Large intestine (tissue), 3 donors: Measurements from ENCODE around the gene GFRA4. TPM values are rescaled to one million over a fixed set of nuclear protein-coding genes. Genes with fewer than 3 reads are reported as not detected.

ENCODE experiments used
- DNase-seq, 2 donors: peaks; one replicate each; pipeline versions ENCODE4 v3.0.0 to v3.0.0-alpha.2; 2013
- H3K27ac ChIP-seq: one replicate; pipeline ENCODE4 v1.5.1; 2013; ENCODE audit warnings: low read length
- H3K27me3 ChIP-seq: 2 replicates; pipeline ENCODE4 v1.6.1; 2013; ENCODE audit warnings: low read length; ENCODE audit not compliant: control insufficient read depth, insufficient read depth
- H3K36me3 ChIP-seq: 2 replicates; pipeline ENCODE4 v1.6.1; 2013; ENCODE audit warnings: low read length; ENCODE audit not compliant: control insufficient read depth, insufficient read depth
- H3K4me1 ChIP-seq: one replicate; pipeline ENCODE4 v1.6.1; 2013; ENCODE audit warnings: low read length; ENCODE audit not compliant: control insufficient read depth, insufficient read depth
- H3K4me3 ChIP-seq: one replicate; pipeline ENCODE4 v1.5.1; 2013; ENCODE audit warnings: low read length
- H3K9me3 ChIP-seq: one replicate; pipeline ENCODE4 v1.6.1; 2013; ENCODE audit warnings: mild to moderate bottlenecking, low read depth, low read length, moderate library complexity; ENCODE audit not compliant: control insufficient read depth
- WGBS: methylation state at CpG from one replicate; pipeline ENCODE4 v1.1.5; 2013; ENCODE audit warnings: low lambda C conversion rate; ENCODE audit not compliant: insufficient coverage; 5-methylcytosine and 5-hydroxymethylcytosine counted together
- polyA plus RNA-seq: library from polyadenylated mRNA; unstranded; fragments of 120-200 nt; gene quantifications from one replicate; pipeline ENCODE4 v1.2.1, GENCODE V29; 2013

GFRA4 gene
- polyA plus RNA-seq, 1 donor, result not detected

- Histone ChIP-seq H3K27me3 (peaks cover 17% of the 10 kb centered on the region), H3K36me3 (peaks cover 16% of the 10 kb centered on the region), H3K4me3 (no peak overlapping the region), H3K27ac (no peak overlapping the region), H3K9me3 (no peaks in the 10 kb centered on the region), H3K4me1 (no peaks in the 10 kb centered on the region)
- DNase-seq, result no peak
- no CpG with 5 or more reads among the region's 2 CpGs for WGBS
These were observed 9.3 kb downstream of the GFRA4 start for GRCh38 chr20:3653921-3654320.

DNA sequence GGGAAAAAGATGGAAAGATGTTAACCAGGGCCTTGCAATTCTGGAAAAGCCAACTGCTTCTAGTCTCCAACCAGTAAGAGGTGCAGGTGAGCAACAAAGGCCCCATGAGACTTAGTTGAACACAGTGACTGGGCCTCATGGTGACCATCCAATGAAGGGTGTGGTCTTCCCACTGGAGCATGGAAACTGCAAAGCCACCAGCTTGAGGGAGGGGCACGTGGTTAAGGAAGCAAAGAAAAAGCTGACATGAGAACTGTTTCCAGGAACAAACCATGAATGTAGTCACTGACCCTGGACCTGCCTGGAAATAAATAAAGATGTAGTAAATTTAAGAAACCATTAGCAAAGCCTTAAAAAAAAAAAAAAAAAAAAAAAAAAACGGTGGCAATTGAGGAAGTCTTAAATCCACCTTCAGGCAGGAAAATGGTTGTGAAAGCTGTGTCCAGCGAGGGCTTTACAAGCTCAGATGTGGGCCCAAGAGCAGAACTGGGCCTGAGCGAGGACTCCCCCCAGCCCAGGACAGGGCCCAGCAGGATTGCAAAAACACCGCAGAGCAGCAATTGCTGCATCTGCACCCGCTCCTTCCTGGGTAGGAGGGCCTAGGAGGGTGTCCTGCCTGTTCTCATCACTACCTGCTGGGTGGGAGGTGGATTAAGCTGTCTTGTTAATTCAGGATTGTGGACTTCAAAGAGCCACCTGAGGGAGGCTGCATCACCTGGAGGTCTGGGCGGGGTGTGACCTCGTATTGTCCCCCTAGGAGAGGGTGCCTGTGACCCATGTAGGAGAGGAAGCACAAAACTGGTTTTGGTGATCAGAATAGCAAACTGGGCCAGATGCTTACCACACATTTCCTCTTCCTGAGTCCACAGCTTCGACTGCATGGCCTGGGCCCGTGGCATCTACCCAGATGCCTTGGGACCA is 10.3 kb downstream of the GFRA4 start:
- WGBS, result 100% methylated on average over 1 of the region's 10 CpGs
- no peaks in the 10 kb centered on the region for H3K4me1 ChIP-seq

GRCh38 chr20:3652221-3652620 is 11.0 kb downstream of the GFRA4 start:
- no peaks in the 10 kb centered on the region for H3K4me1 ChIP-seq
- H3K27me3 ChIP-seq, result peaks cover 1% of the 10 kb centered on the region
- H3K27ac ChIP-seq, result no peak overlapping the region
- no peaks in the 10 kb centered on the region for H3K9me3 ChIP-seq
- no peak for DNase-seq
- no peak overlapping the region for H3K4me3 ChIP-seq
- peaks cover 23% of the 10 kb centered on the region for H3K36me3 ChIP-seq
- WGBS, result 88% methylated on average over 3 of the region's 9 CpGs

More for the DNA sequence above, 10.3 kb downstream of the GFRA4 start:
- DNase-seq, result no peak
- no peak overlapping the region for H3K27ac ChIP-seq
- no peak overlapping the region for H3K4me3 ChIP-seq
- peaks cover 7% of the 10 kb centered on the region for H3K27me3 ChIP-seq
- no peaks in the 10 kb centered on the region for H3K9me3 ChIP-seq
- peaks cover 23% of the 10 kb centered on the region for H3K36me3 ChIP-seq

DNA sequence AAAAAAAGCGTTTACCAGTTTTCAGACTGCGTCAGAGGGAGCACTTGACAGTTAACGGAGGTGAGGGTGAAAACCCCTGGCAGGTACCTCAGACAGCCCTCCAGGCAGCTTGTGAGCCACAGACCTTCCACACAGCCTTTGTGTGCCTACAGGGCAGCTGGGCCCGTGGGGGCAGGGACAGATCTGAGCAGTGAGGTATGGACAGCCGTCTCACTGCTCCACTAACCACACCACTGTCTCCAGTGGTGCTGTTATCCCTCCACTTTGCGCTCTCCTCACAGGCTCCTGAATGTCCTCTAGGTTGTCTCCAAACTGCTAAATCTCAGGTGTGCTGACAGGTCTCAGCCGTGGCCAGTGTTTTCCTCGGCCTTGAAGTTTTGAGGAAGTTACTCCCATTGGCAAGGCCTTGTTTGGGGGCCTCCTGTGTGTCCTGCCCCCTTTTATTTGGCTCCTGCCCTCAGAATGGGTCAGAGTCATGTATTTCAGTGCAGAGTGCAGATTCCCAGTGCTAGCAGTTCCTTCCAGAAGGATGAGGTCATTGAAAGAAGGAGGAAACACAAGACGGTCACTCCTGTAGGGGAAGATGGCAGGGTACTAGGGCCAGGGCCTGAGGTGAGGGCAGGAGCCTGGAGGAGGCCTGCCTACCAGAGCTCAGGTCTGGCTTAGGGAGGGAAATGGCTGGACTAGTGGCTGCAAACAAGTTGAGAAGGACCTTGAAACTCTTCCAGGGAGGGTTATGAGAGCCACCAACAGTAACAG is 11.8 kb downstream of the GFRA4 start:
- H3K27ac ChIP-seq, result no peak overlapping the region
- no peaks in the 10 kb centered on the region for H3K27me3 ChIP-seq
- no peaks in the 10 kb centered on the region for H3K4me1 ChIP-seq
- DNase-seq, result no peak
- no peak overlapping the region for H3K4me3 ChIP-seq
- WGBS, result no CpG with 5 or more reads among the region's 9 CpGs
- H3K36me3 ChIP-seq, result peaks cover 28% of the 10 kb centered on the region
- H3K9me3 ChIP-seq, result no peaks in the 10 kb centered on the region

DNA sequence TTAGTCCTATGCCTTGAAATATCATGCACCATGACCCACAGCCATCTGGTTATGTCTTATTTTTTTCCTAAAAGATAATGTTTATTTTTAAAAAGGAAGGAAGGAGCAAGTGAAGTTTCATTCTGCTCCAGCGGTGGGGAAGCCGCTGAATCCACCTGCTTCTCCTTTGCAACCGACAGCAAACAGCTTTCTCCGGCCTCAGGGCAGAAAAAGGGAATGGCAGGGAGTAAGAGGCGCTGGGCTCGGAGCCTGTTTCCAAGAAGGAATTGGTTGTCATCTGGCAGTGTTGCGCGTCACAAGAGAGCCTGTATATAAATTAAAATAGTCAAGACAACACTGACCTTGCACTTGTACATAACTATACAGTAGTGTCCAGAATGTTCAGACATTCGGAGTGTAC is 14.2 kb downstream of the GFRA4 start:
- H3K4me1 ChIP-seq, result no peaks in the 10 kb centered on the region
- DNase-seq, result no peak
- H3K9me3 ChIP-seq, result no peaks in the 10 kb centered on the region
- no peak overlapping the region for H3K4me3 ChIP-seq
- H3K27ac ChIP-seq, result no peak overlapping the region
- no peaks in the 10 kb centered on the region for H3K27me3 ChIP-seq
- 94% methylated on average over 4 of the region's 9 CpGs for WGBS
- peaks cover 50% of the 10 kb centered on the region for H3K36me3 ChIP-seq

- Histone ChIP-seq H3K4me3 (no peak overlapping the region), H3K36me3 (peaks cover 64% of the 10 kb centered on the region), H3K9me3 (no peaks in the 10 kb centered on the region), H3K27me3 (no peaks in the 10 kb centered on the region), H3K27ac (no peak overlapping the region), H3K4me1 (no peaks in the 10 kb centered on the region)
- no peak for DNase-seq
These were observed 15.7 kb downstream of the GFRA4 start for GRCh38 chr20:3647473-3647872.

DNA sequence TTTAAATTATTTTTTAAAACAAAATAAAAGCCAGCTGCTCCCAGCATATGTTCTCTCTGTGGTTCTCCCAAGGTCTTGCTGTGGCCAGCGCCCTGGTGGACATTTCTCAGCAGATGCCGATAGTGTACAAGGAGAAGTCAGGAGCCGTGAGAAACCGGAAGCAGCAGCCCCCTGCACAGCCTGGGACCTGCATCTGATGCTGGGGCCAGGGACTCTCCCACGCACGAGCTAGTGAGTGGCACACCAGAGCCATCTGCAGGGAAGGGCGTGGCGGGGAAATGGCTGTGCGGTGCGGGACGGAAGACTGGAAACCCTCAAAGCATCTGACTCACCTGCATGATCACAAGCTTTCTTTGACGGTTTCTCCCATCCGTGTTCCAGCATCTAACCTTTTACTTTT is 16.5 kb downstream of the GFRA4 start:
- no peaks in the 10 kb centered on the region for H3K9me3 ChIP-seq
- no peak overlapping the region for H3K4me3 ChIP-seq
- 100% methylated on average over 2 of the region's 13 CpGs for WGBS
- no peaks in the 10 kb centered on the region for H3K4me1 ChIP-seq
- peaks cover 70% of the 10 kb centered on the region for H3K36me3 ChIP-seq
- H3K27me3 ChIP-seq, result no peaks in the 10 kb centered on the region
- H3K27ac ChIP-seq, result no peak overlapping the region
- no peak for DNase-seq

GRCh38 chr20:3646067-3646440 is 17.1 kb downstream of the GFRA4 start:
- Histone ChIP-seq H3K27me3 (no peaks in the 10 kb centered on the region), H3K9me3 (no peaks in the 10 kb centered on the region), H3K27ac (no peak overlapping the region), H3K4me3 (no peak overlapping the region), H3K4me1 (no peaks in the 10 kb centered on the region), H3K36me3 (peaks cover 64% of the 10 kb centered on the region)
- no peak for DNase-seq
- 91% methylated on average over 4 of the region's 5 CpGs for WGBS

- WGBS, result no CpG with 5 or more reads among the region's 20 CpGs
- Histone ChIP-seq H3K4me1 (no peaks in the 10 kb centered on the region), H3K9me3 (no peaks in the 10 kb centered on the region), H3K27ac (no peak overlapping the region), H3K27me3 (no peaks in the 10 kb centered on the region), H3K4me3 (no peak overlapping the region), H3K36me3 (peaks cover 64% of the 10 kb centered on the region)
- no peak for DNase-seq
These were observed 17.7 kb downstream of the GFRA4 start for GRCh38 chr20:3645309-3646066.

- Histone ChIP-seq H3K27ac (no peak overlapping the region), H3K27me3 (no peaks in the 10 kb centered on the region), H3K36me3 (peaks cover 51% of the 10 kb centered on the region), H3K4me3 (no peak overlapping the region), H3K9me3 (no peaks in the 10 kb centered on the region), H3K4me1 (no peaks in the 10 kb centered on the region)
- no peak for DNase-seq
- 100% methylated on average over 2 of the region's 3 CpGs for WGBS
These were observed 22.9 kb downstream of the GFRA4 start for GRCh38 chr20:3640259-3640658.
